ENCODE results near the gene SYT8. TPM values are rescaled to one million over a fixed set of nuclear protein-coding genes. Genes with fewer than 3 reads are reported as not detected.
"Not testable (repeated sequence)": the region's sequence is repeated elsewhere in the genome, so short reads cannot be mapped to it uniquely, and the experiment has no call there.

The SYT8 gene
- total RNA-seq, 2 experiments from 2014 or later: not detected

GRCh38 chr11:1872267-1872985 is 37.6 kb downstream of the SYT8 start:
- Mint-ChIP-seq H3K27me3 (no peaks in the 10 kb centered on the region), H3K27ac (no peak overlapping the region), H3K4me3 (no peak overlapping the region), H3K36me3 (ENCODE audit: low read depth) (peaks cover 2% of the 10 kb centered on the region), H3K9me3 (ENCODE audit: low read depth) (no peaks in the 10 kb centered on the region), H3K4me1 (peaks cover 49% of the 10 kb centered on the region)
- ChIA-PET CTCF (no interaction called here), POLR2A (no interaction called here)
- intact Hi-C loops (cut with DNase I, micrococcal nuclease): no loop called here
- no peak for ATAC-seq
- no peak for DNase-seq

- intact Hi-C loops (cut with DNase I, micrococcal nuclease): no loop called here
- ATAC-seq (no peak), DNase-seq (no peak)
- no peaks in the 10 kb centered on the region for H3K9me3 Mint-ChIP-seq (ENCODE audit: low read depth)
- POLR2A ChIA-PET: no interaction called here
- no peaks in the 10 kb centered on the region for H3K27me3 Mint-ChIP-seq
- no peak overlapping the region for H3K4me3 Mint-ChIP-seq
- peaks cover 2% of the 10 kb centered on the region for H3K36me3 Mint-ChIP-seq (ENCODE audit: low read depth)
- H3K27ac Mint-ChIP-seq: no peak overlapping the region
- CTCF ChIA-PET: no interaction called here
- peaks cover 49% of the 10 kb centered on the region for H3K4me1 Mint-ChIP-seq
These were observed 38.4 kb downstream of the SYT8 start for GRCh38 chr11:1873048-1873812.

GRCh38 chr11:1873813-1874150 is 39.0 kb downstream of the SYT8 start:
- intact Hi-C loops (cut with DNase I, micrococcal nuclease); POLR2A ChIA-PET; DNase-seq; H3K27me3 Mint-ChIP-seq; H3K4me3 Mint-ChIP-seq; H3K27ac Mint-ChIP-seq; CTCF ChIA-PET; H3K9me3 Mint-ChIP-seq (ENCODE audit: low read depth); ATAC-seq; H3K36me3 Mint-ChIP-seq (ENCODE audit: low read depth): not testable (repeated sequence)
- peaks cover 48% of the 10 kb centered on the region for H3K4me1 Mint-ChIP-seq

GRCh38 chr11:1874441-1875092 is 39.8 kb downstream of the SYT8 start:
- H3K9me3 Mint-ChIP-seq (ENCODE audit: low read depth); H3K36me3 Mint-ChIP-seq (ENCODE audit: low read depth); H3K4me3 Mint-ChIP-seq; H3K27me3 Mint-ChIP-seq; DNase-seq; H3K27ac Mint-ChIP-seq; intact Hi-C loops (cut with DNase I, micrococcal nuclease); CTCF ChIA-PET; ATAC-seq; POLR2A ChIA-PET: not testable (repeated sequence)
- H3K4me1 Mint-ChIP-seq: peaks cover 40% of the 10 kb centered on the region

- ChIA-PET POLR2A (no interaction called here), CTCF (interaction anchor here (0.6 to 1.8 kb wide), 3 partner anchors 10 to 114 kb away, joined by 3 to 5 read pairs (median 3); no protein-coding TSS in a partner anchor)
- DNase-seq (peak; percentile 4), ATAC-seq (no peak)
- H3K36me3 Mint-ChIP-seq (ENCODE audit: low read depth): peaks cover 2% of the 10 kb centered on the region
- no peaks in the 10 kb centered on the region for H3K9me3 Mint-ChIP-seq (ENCODE audit: low read depth)
- H3K4me1 Mint-ChIP-seq: peaks cover 34% of the 10 kb centered on the region
- H3K27me3 Mint-ChIP-seq: no peaks in the 10 kb centered on the region
- intact Hi-C loops (cut with DNase I, micrococcal nuclease): no loop called here
- no peak overlapping the region for H3K27ac Mint-ChIP-seq
- no peak overlapping the region for H3K4me3 Mint-ChIP-seq
These were observed 40.5 kb downstream of the SYT8 start for GRCh38 chr11:1875093-1875850.

GRCh38 chr11:1875851-1876301 is 41.1 kb downstream of the SYT8 start:
- intact Hi-C loops (cut with DNase I, micrococcal nuclease); H3K36me3 Mint-ChIP-seq (ENCODE audit: low read depth); H3K27ac Mint-ChIP-seq; ATAC-seq; H3K4me3 Mint-ChIP-seq; H3K9me3 Mint-ChIP-seq (ENCODE audit: low read depth); H3K27me3 Mint-ChIP-seq: not testable (repeated sequence)
- DNase-seq: peak; percentile 6
- ChIA-PET POLR2A (interaction anchor here (0.6 kb wide), 1 partner anchor 20 kb away, joined by 3 read pairs; no protein-coding TSS in a partner anchor), CTCF (interaction anchor here (0.6 to 1.8 kb wide), 5 partner anchors 10 to 274 kb away, joined by 3 to 5 read pairs (median 3); no protein-coding TSS in a partner anchor)
- H3K4me1 Mint-ChIP-seq: peaks cover 30% of the 10 kb centered on the region

GRCh38 chr11:1876361-1877063 is 41.7 kb downstream of the SYT8 start:
- ChIA-PET POLR2A (interaction anchor here (0.6 kb wide), 1 partner anchor 20 kb away, joined by 3 read pairs; no protein-coding TSS in a partner anchor), CTCF (interaction anchor here (0.7 to 1.8 kb wide), 5 partner anchors 11 to 274 kb away, joined by 3 to 5 read pairs (median 3); no protein-coding TSS in a partner anchor)
- no peak for ATAC-seq
- Mint-ChIP-seq H3K4me1 (peaks cover 26% of the 10 kb centered on the region), H3K4me3 (no peak overlapping the region), H3K27me3 (no peaks in the 10 kb centered on the region), H3K36me3 (ENCODE audit: low read depth) (no peaks in the 10 kb centered on the region), H3K27ac (no peak overlapping the region), H3K9me3 (ENCODE audit: low read depth) (no peaks in the 10 kb centered on the region)
- DNase-seq: peak; percentile 49
- intact Hi-C loops (cut with DNase I, micrococcal nuclease): no loop called here

GRCh38 chr11:1877211-1878136 is 42.7 kb downstream of the SYT8 start:
- intact Hi-C loops (cut with DNase I, micrococcal nuclease): no loop called here
- Mint-ChIP-seq H3K27me3 (no peaks in the 10 kb centered on the region), H3K9me3 (ENCODE audit: low read depth) (no peaks in the 10 kb centered on the region), H3K4me3 (no peak overlapping the region), H3K36me3 (ENCODE audit: low read depth) (no peaks in the 10 kb centered on the region), H3K27ac (no peak overlapping the region), H3K4me1 (peaks cover 19% of the 10 kb centered on the region)
- ChIA-PET POLR2A (no interaction called here), CTCF (interaction anchor here (1.4 to 1.8 kb wide), 2 partner anchors 11 to 273 kb away, joined by 4 to 5 read pairs; no protein-coding TSS in a partner anchor)
- DNase-seq (peak; percentile 8), ATAC-seq (no peak)

- CTCF ChIA-PET: interaction anchor here (1.0 kb wide), 1 partner anchor 12 kb away, joined by 3 read pairs; no protein-coding TSS in a partner anchor
These were observed 43.6 kb downstream of the SYT8 start for GRCh38 chr11:1878137-1879031.

More at GRCh38 chr11:1878137-1879031, 43.6 kb downstream of the SYT8 start:
- H3K9me3 Mint-ChIP-seq (ENCODE audit: low read depth): no peaks in the 10 kb centered on the region
- no peak for DNase-seq
- intact Hi-C loops (cut with DNase I, micrococcal nuclease): no loop called here
- no peak for ATAC-seq
- POLR2A ChIA-PET: no interaction called here
- H3K36me3 Mint-ChIP-seq (ENCODE audit: low read depth): no peaks in the 10 kb centered on the region
- H3K4me3 Mint-ChIP-seq: no peak overlapping the region
- no peaks in the 10 kb centered on the region for H3K27me3 Mint-ChIP-seq
- no peak overlapping the region for H3K27ac Mint-ChIP-seq
- H3K4me1 Mint-ChIP-seq: peaks cover 15% of the 10 kb centered on the region
